CD4-positive, alpha-beta T cell treated with Interleukin-17A for 1 hour (primary cell): ENCODE data around the gene B4GALT6.

Source experiments
- DNase-seq: peaks from one replicate; pipeline ENCODE4 v3.0.0-alpha.2; 2020

The B4GALT6 gene

DNA sequence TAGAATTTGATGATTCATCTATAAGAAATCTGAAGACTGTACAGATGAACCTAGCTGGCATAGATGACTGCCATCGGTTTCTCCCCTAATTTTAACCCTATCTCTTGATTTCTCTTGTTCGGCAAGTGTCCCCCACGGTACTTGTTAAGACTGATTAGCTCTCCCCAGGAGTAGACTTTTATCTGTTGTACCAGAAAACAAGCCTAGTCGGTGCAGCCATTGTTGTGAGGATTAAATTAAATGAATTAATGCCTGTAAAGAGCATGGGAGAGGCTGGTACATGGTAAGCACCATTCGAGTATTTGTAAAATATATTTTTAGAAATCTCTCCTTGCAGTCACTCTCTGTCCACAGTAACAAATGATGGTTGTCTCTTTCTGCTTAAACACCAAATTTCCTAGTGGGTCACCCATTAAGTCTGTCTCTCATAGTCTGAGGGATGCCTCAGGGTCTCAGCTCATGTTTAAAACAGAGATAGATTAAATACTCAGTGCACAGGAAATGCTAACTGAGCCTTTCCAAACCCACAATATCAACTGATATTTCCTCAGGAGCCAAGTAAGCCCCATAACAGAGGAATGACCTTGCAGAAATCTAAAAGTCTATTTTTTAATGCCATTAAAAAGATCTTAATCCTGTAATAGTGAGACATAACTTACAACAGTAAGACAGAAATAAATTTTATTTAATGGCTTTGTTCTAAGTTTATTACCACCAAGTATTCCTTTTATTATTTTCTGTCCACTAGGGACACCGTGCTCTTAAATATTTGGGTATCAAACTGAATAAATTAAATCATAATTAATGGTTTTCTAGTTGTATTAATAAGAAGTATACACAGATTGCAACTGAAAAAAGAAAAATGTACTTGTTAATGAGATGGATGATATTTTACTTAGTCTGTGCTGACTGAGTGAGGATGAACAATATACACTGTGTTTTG is 2.9 kb upstream of the B4GALT6 start:
- DNase-seq: no peak

- no peak for DNase-seq
Observed at GRCh38 chr18:31686572-31686971, 2.2 kb upstream of the B4GALT6 start.

- DNase-seq: peak; percentile 36
Observed at GRCh38 chr18:31685097-31686082, 1.0 kb upstream of the B4GALT6 start.

DNA sequence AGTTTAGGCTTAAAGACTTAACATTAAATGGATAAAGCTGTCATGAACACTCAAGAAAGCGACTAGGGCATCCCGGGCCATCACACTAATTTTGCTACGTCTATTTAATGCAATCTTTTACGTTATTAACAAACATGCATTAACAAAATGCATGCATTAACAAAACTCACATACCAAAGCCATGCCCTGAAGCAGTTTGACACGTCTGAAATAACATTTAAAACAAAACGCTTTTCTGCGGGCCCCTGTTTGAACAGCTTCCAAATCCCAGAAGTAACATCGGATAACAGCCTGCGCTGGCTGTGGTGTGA is 458 bp downstream of the B4GALT6 start:
- no peak for DNase-seq

DNA sequence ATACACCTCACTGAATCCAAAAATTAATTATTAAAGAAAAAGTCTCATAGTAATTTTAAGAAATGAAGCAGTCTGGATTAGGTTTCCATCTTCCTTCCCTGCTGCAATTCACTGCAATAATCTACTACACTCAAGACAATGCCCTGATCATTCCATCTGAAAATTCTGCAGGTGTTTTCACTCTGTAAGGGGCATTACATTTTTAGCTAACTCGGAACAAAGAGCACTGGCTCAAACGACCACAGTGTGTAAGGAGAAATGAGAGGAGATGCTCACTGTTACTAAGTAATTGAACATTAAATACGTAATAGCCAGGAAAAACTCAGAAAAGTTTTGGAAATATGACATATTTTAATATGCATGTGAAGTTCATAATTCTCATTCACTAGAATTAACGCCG is 1.3 kb downstream of the B4GALT6 start:
- DNase-seq: no peak

DNA sequence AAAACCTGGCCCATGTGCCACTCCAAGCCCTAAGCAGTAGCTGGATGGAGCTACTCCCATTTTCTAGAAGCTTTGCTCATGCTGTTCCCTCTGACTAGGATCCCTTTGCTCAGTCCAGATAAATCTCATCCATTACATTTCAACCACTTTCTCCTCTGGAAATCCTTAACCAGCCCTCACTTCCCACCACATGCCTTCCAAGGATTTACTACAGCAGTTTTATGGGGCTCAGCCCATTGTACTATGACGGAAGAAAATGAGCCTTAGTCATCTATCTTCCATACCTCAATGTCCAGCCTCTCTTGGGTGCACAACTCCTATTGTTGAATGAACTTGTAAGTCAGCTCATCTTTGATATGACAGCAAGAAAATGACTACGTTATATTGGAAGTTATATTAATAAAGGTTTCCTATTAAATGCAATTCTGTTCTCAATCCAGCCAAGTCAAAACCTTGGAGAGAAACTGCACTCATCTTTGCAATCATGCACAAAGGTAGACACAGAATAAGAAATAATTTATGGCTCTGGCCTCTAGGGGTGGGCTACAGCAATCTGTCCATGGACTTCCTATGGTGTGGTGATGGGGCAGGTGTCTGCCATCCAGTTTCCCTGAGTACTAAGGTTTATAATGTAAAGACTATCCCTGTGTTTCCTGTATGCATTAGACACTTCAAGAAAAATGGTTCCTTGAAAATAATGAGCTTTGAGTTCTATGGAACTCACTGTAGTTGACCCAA is 3.4 kb downstream of the B4GALT6 start:
- DNase-seq: no peak

GRCh38 chr18:31680433-31680811 is 4.0 kb downstream of the B4GALT6 start:
- no peak for DNase-seq

GRCh38 chr18:31679791-31680432 is 4.5 kb downstream of the B4GALT6 start:
- no peak for DNase-seq

DNA sequence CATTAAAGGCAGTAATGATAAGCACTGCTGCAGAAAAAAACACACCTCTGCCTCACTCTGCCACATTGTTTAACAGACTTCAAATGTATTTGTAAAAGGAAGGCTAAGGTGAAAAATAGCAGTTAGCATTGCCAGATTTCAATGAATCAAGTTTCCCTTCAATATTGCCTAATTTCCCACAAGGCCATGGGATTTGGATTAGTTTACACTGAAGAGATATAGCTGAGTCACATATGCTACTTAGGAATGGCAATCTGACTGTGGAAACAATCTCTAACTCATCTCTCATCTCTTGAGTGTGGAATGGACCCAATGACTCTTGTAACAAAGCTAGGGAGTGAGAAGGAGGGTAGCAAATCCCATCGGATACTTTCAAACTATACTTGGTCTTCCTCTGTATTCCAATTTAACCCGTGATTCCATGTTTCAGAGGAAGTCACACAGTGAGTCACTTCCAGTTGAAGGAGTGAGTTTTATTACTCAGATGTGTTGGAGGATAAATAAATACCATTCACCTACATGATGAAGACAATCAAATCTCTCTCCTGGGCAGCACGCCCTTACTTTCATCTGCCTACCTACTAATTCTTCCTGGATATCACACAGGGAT is 5.1 kb downstream of the B4GALT6 start:
- DNase-seq: no peak

- DNase-seq: no peak
Observed at GRCh38 chr18:31678425-31678824, 6.0 kb downstream of the B4GALT6 start.

DNA sequence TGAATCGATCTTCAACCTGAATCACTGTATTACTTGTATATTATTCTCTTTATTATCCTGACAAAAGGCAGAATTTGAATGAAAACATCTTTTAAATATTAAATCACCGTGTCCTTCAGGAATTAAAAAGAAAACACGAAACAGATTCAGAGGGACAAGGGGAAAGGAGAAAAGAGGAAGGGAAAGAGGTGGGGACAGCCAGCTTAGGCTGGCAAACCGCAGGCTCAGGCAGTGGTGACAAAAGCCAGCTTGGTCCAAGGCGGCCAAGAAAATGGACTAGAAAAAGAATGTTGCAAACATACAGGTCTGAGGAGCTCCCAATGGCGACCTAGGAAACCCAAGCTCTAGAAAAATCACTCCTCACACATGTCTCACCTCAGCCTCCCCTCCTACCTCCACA is 6.8 kb downstream of the B4GALT6 start:
- DNase-seq: no peak

GRCh38 chr18:31675404-31675803 is 9.0 kb downstream of the B4GALT6 start:
- no peak for DNase-seq

GRCh38 chr18:31672628-31673135 is 11.7 kb downstream of the B4GALT6 start:
- no peak for DNase-seq

DNA sequence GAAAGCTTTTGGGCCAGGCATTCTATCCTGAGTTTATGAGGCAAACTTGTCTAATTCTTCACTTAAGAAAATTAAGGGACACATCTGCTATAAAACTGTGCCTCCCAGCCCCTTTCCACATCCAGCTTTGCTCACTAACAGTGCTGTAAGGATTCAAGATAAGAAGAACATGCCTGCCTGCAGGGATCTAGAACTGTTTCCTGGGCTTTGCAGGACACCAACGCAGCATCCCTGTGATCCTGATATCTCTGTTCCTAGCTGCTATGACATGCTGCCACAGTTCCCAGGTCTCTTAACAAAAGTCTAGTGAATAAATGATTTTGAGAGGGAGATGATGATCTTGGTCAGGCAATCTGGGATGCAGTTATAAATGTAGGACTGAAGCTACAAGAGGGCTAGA is 12.4 kb downstream of the B4GALT6 start:
- no peak for DNase-seq

DNA sequence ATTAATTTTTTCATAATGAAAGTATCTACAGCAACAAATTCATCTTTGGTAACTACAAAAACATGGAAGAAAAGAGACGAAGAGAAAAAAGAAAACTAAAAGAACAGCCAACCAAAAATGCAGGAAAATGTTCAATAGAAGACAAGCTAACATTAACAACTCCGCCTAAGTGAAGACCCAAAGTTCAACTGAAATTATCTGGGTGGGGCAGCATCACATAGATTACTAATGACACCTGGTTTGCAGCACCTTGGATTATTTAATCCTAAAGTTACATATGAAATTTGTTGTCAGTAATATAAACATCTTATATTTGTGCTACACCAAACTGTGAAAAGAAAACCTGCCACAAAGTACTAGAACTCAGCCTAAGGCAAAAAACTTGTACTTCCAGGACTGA is 14.8 kb downstream of the B4GALT6 start:
- DNase-seq: no peak

DNA sequence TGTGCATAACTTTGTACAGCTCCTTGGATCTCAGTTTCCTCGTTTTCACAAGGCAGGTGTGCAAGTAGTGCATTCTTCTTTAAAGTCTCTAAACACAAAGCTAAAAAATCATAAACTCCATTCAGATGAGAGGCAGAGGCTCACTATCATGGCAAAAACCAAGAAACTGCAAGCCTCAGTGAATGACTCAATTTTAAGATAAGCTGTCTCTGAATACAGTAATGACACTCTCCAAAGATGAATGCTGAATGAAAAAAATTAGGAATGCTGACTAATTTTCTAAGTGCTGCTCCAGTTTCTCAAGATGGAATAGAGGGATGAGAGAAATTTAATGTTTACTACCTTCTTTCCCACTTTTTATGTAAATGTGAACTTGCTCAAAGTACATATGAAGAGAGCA is 17.2 kb downstream of the B4GALT6 start:
- no peak for DNase-seq

- DNase-seq: no peak
Observed at GRCh38 chr18:31666055-31666454, 18.3 kb downstream of the B4GALT6 start.

- DNase-seq: no peak
Observed at GRCh38 chr18:31664101-31664500, 20.3 kb downstream of the B4GALT6 start.

DNA sequence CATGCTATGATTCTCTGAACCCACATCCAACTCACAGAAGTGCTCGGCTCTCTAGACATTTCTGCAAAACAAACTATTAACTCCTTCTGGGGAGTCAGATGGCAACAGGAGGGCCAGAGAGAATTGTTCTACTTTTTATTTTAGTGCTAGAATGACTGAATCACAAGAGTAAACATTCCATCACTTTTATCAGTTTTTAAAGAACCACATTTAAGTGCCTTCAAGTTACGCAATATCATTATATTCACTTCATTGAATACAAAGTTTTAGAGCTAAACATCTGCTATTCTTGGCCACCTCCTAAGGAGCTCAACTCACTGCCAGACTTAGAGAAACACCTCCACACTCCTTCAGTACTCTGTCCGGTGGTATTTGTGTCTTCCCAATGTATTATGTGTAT is 22.4 kb downstream of the B4GALT6 start:
- no peak for DNase-seq

GRCh38 chr18:31660763-31661162 is 23.6 kb downstream of the B4GALT6 start:
- DNase-seq: no peak

DNA sequence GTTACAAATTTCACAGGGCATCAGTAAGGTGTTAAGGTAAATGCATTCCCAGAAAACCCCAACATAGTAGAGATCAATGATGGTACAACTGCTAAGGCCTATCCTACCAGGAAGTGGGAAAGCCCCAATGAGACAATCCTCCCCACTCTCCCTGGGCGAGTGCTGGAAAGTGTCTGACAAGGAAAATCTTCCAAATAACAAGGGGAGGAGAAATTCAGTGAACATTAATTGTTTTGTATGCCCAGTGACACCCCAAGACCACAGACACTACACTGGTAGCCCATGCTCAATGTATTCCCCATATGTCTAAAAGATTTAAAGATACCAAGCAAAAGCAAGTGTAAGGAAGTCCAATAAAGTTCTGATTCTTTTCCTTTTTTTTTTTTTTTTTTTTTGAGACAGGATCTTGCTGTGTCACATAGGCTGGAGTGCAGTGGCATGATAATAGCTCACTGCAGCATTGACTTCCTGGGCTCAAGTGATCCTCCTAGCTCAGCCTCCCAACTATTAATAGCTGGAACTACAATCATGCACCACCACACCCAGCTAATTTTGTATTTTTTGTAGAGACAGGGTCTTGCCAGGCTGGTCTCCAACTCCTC is 24.7 kb downstream of the B4GALT6 start:
- DNase-seq: no peak
